ENCODE data around the gene NR6A1.

- TF ChIP-seq EP300 (IDR thresholded peaks at IDR 0.05; ENCODE audit: low read depth) (no peak), CTCF (IDR thresholded peaks at IDR 0.05) (no peak), POLR2A (IDR thresholded peaks at IDR 0.05) (no peak), POLR2AphosphoS5 (IDR thresholded peaks at IDR 0.05) (no peak)
These were observed 144.8 kb downstream of the NR6A1 start for GRCh38 chr9:124626276-124626675.
